CD14-positive monocyte (primary cell): Measurements from ENCODE around the gene SUMO3. TPM values are rescaled to one million over a fixed set of nuclear protein-coding genes. Genes with fewer than 3 reads are reported as not detected.

Experiments
- DNase-seq, 3 donors: peaks; one replicate each; pipeline ENCODE4 v3.0.0-alpha.2; 2011 to 2022
- H2AFZ ChIP-seq: 2 replicates; pipeline ENCODE4 v1.6.0; 2012; ENCODE audit warnings: mild to moderate bottlenecking, low read depth, low read length, inconsistent platforms; ENCODE audit not compliant: insufficient read depth, poor library complexity, severe bottlenecking
- H3K27ac ChIP-seq, 2 donors: 1 replicate in 1 of 2; 2 replicates in 1 of 2; pipeline ENCODE4 v1.5.1; 2012 to 2013; ENCODE audit warnings: low read length in 2 of 2, control low read depth in 1 of 2, inconsistent platforms in 1 of 2, low read depth in 1 of 2, mild to moderate bottlenecking in 1 of 2
- H3K27me3 ChIP-seq, 2 donors: one replicate each; pipeline versions ENCODE4 v1.6.0 to v1.6.1; 2011 to 2013; ENCODE audit warnings: low read length in 2 of 2; ENCODE audit not compliant: control insufficient read depth in 2 of 2, insufficient read depth in 2 of 2
- H3K36me3 ChIP-seq, 2 donors: replicated peaks in 1 of 2; 1 replicate in 1 of 2; 2 replicates in 1 of 2; pipeline versions ENCODE4 v1.5.1 to v1.6.1; 2012 to 2013; ENCODE audit warnings: low read length in 2 of 2, control low read depth in 1 of 2, inconsistent platforms in 1 of 2, mild to moderate bottlenecking in 1 of 2; ENCODE audit not compliant: insufficient read depth in 2 of 2, control insufficient read depth in 1 of 2
- H3K4me1 ChIP-seq, 2 donors: 1 replicate in 1 of 2; 2 replicates in 1 of 2; pipeline versions ENCODE4 v1.5.1 to v1.6.1; 2012 to 2013; ENCODE audit warnings: low read length in 2 of 2, control low read depth in 1 of 2, inconsistent platforms in 1 of 2, mild to moderate bottlenecking in 1 of 2, moderate library complexity in 1 of 2; ENCODE audit not compliant: insufficient read depth in 2 of 2, control insufficient read depth in 1 of 2
- H3K4me2 ChIP-seq: replicated peaks from 2 replicates; pipeline ENCODE3; 2012; ENCODE audit warnings: low read length, moderate library complexity, mild to moderate bottlenecking; ENCODE audit not compliant: poor library complexity, severe bottlenecking; ENCODE audit errors: extremely low read depth
- H3K4me3 ChIP-seq, 3 experiments: fragments of 200-600 bp in 1 of 3; sonication (generic) in 1 of 3; replicated peaks in 1 of 3; 1 replicate in 2 of 3; 2 replicates in 1 of 3; pipeline ENCODE4 v1.5.1; 2011 to 2013; ENCODE audit warnings: low read length in 3 of 3, mild to moderate bottlenecking in 3 of 3, control low read depth in 2 of 3, low read depth in 2 of 3, inconsistent platforms in 1 of 3, moderate library complexity in 1 of 3
- H3K79me2 ChIP-seq: 2 replicates; pipeline ENCODE4 v1.6.0; 2012; ENCODE audit warnings: mild to moderate bottlenecking, control low read depth, inconsistent platforms, low read length, moderate library complexity; ENCODE audit not compliant: insufficient read depth
- H3K9ac ChIP-seq: 2 replicates; pipeline ENCODE4 v1.6.0; 2017; ENCODE audit warnings: low read length, mild to moderate bottlenecking; ENCODE audit not compliant: insufficient read depth, poor library complexity, severe bottlenecking
- H3K9me3 ChIP-seq, 2 donors: replicated peaks in 1 of 2; 1 replicate in 1 of 2; 2 replicates in 1 of 2; pipeline versions ENCODE4 v1.5.1 to v1.6.1; 2012 to 2013; ENCODE audit warnings: low read length in 2 of 2, control low read depth in 1 of 2; ENCODE audit not compliant: control insufficient read depth in 1 of 2, insufficient read depth in 1 of 2
- H4K20me1 ChIP-seq: 2 replicates; pipeline ENCODE4 v1.6.0; 2012; ENCODE audit warnings: mild to moderate bottlenecking, low read length, control low read depth, moderate library complexity; ENCODE audit not compliant: insufficient read depth
- H3K27ac Mint-ChIP-seq, 7 donors: one replicate each; pipeline ENCODE4 v1.8.0; 2020; ENCODE audit warnings: mild to moderate bottlenecking in 7 of 7, mixed read lengths in 7 of 7, moderate library complexity in 6 of 7, inconsistent platforms in 2 of 7
- H3K27me3 Mint-ChIP-seq, 3 donors: one replicate each; pipeline ENCODE4 v1.8.0; 2021 to 2022; ENCODE audit warnings: low read depth in 3 of 3, mild to moderate bottlenecking in 3 of 3, mixed read lengths in 3 of 3, moderate library complexity in 3 of 3, inconsistent platforms in 1 of 3
- H3K36me3 Mint-ChIP-seq, 2 donors: one replicate each; pipeline ENCODE4 v1.8.0; 2020; ENCODE audit warnings: mixed read lengths in 2 of 2, inconsistent platforms in 1 of 2, mild to moderate bottlenecking in 1 of 2
- H3K4me1 Mint-ChIP-seq: one replicate; pipeline ENCODE4 v1.8.0; 2020; ENCODE audit warnings: mild to moderate bottlenecking, mixed read lengths
- H3K4me3 Mint-ChIP-seq, 2 donors: one replicate each; pipeline ENCODE4 v1.8.0; 2020; ENCODE audit warnings: mild to moderate bottlenecking in 2 of 2, mixed read lengths in 2 of 2, moderate library complexity in 1 of 2
- H3K9me3 Mint-ChIP-seq, 7 donors: one replicate each; pipeline ENCODE4 v1.8.0; 2020 to 2022; ENCODE audit warnings: mixed read lengths in 7 of 7, mild to moderate bottlenecking in 6 of 7, moderate library complexity in 6 of 7, inconsistent platforms in 2 of 7
- CTCF ChIP-seq: fragments of 200-600 bp; IDR thresholded peaks from one replicate; pipeline ENCODE4 v1.8.0; 2022; ENCODE audit warnings: antibody characterized with exemption, mild to moderate bottlenecking
- WGBS: methylation state at CpG from one replicate; pipeline ENCODE4 v1.1.5; 2013; ENCODE audit warnings: missing lambda C conversion rate; ENCODE audit not compliant: insufficient coverage; 5-methylcytosine and 5-hydroxymethylcytosine counted together
- intact Hi-C, 2 donors: fragments of 100-400 bp; cut with micrococcal nuclease; formaldehyde crosslinking; loops; one replicate each; pipeline versions ENCODE4 v1.15.0 to v1.15.1; 2023
- polyA plus RNA-seq, 3 donors: library from polyadenylated mRNA; depleted of rRNA in 1 of 3; unstranded in 2 of 3; stranded (reverse) in 1 of 3; fragments of 300-500 nt in 2 of 3; fragments of >200 nt in 1 of 3; fragmentation: Illumina TruSeq in 2 of 3; gene quantifications; 1 replicate in 2 of 3; 2 replicates in 1 of 3; pipeline ENCODE4 v1.2.3, GENCODE V29; 2012 to 2021

SUMO3 gene
- polyA plus RNA-seq, 3 donors: 70.9 to 112 (median 109) TPM

GRCh38 chr21:44803651-44804050 lies 14.2 kb downstream of the SUMO3 start:
- Mint-ChIP-seq H3K9me3 (no peaks in the 10 kb centered on the region), H3K27ac (no peak overlapping the region), H3K4me1 (peaks cover 28% of the 10 kb centered on the region), H3K27me3 (peaks cover 0 to 2% (median 0%) of the 10 kb centered on the region in 3 donors), H3K36me3 (peaks cover 47 to 58% of the 10 kb centered on the region in 2 donors), H3K4me3 (no peak overlapping the region)
- 67% methylated on average over 3 of the region's 3 CpGs for WGBS
- peaks cover 22 to 32% of the 10 kb centered on the region in 2 donors for H3K4me1 ChIP-seq
- no peak overlapping the region for H3K9ac ChIP-seq
- no peaks in the 10 kb centered on the region for H3K9me3 ChIP-seq
- TF ChIP-seq CTCF: no peak
- no peak overlapping the region for H3K27ac ChIP-seq
- H3K27me3 ChIP-seq: no peaks in the 10 kb centered on the region
- intact Hi-C loops: loop anchor here (5.0 kb wide), 3 partner anchors 64 to 119 kb away; partner anchors contain the start of gene ITGB2 (in 1 of the 2)
- H3K79me2 ChIP-seq: peaks cover 34% of the 10 kb centered on the region
- no peak overlapping the region for H3K4me2 ChIP-seq
- H2AFZ ChIP-seq: no peak overlapping the region
- peaks cover 36 to 59% of the 10 kb centered on the region in 2 donors for H3K36me3 ChIP-seq
- peaks cover 29% of the 10 kb centered on the region for H4K20me1 ChIP-seq
- no peak for DNase-seq
- no peak overlapping the region for H3K4me3 ChIP-seq

GRCh38 chr21:44802396-44803153 lies 15.3 kb downstream of the SUMO3 start:
- intact Hi-C loops: loop anchor here (5.0 kb wide), 3 partner anchors 65 to 120 kb away; partner anchors contain the start of gene ITGB2 (in 1 of the 2)
- peak overlapping the region in 2 of 7 donors; percentile 4 to 28 for H3K27ac Mint-ChIP-seq
- H3K9ac ChIP-seq: peak overlapping the region; percentile 77
- H3K36me3 Mint-ChIP-seq: peaks cover 48 to 57% of the 10 kb centered on the region in 2 donors
- H3K27ac ChIP-seq: no peak overlapping the region
- peaks cover 31 to 58% of the 10 kb centered on the region in 2 donors for H3K36me3 ChIP-seq
- peak overlapping the region; percentile 65 to 86 (median 73) for H3K4me3 ChIP-seq
- H3K27me3 ChIP-seq: no peaks in the 10 kb centered on the region
- peaks cover 22 to 32% of the 10 kb centered on the region in 2 donors for H3K4me1 ChIP-seq
- no peaks in the 10 kb centered on the region for H3K9me3 ChIP-seq
- H2AFZ ChIP-seq: peak overlapping the region; percentile 90
- WGBS: 40% methylated on average over 23 of the region's 32 CpGs
- TF ChIP-seq CTCF: no peak
- H4K20me1 ChIP-seq: peaks cover 26% of the 10 kb centered on the region
- H3K4me2 ChIP-seq: peak overlapping the region; percentile 93
- peaks cover 0 to 2% (median 0%) of the 10 kb centered on the region in 3 donors for H3K27me3 Mint-ChIP-seq
- no peak for DNase-seq
- H3K79me2 ChIP-seq: peaks cover 45% of the 10 kb centered on the region
- peaks cover 33% of the 10 kb centered on the region for H3K4me1 Mint-ChIP-seq
- peak overlapping the region; percentile 84 to 88 for H3K4me3 Mint-ChIP-seq
- H3K9me3 Mint-ChIP-seq: peaks cover 0 to 2% (median 0%) of the 10 kb centered on the region in 7 donors
